ENCODE results near the gene ANKS6.

Gene ANKS6

GRCh38 chr9:98738741-98739140, 57.6 kb downstream of the ANKS6 start:
- DNase-seq (ENCODE audit: low read depth in 2 of 2): no peak

DNA sequence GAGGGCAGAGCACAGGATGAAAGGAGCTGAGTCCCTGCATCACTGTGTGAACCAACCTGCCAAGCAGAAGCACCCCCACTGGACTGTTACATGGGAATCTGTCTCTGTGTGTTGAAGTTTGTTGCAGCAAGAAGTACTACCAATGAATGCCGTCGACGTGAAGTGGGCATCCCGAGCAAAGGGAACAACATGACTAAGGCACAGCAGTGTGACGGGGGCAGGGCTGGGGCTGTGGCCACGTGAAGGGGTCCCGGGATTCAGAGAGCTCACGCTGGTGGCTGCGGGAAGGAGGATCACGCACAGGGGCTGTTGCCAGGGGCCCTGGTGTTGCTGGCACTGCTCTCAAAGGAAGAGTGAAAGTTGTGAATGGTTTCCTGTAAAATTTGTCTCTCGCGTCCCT, 60.1 kb downstream of the ANKS6 start:
- no peak for DNase-seq (ENCODE audit: low read depth in 2 of 2)

GRCh38 chr9:98732801-98733200, 63.6 kb downstream of the ANKS6 start:
- no peak for DNase-seq (ENCODE audit: low read depth in 2 of 2)

GRCh38 chr9:98732091-98732490, 64.3 kb downstream of the ANKS6 start:
- no peak for DNase-seq (ENCODE audit: low read depth in 2 of 2)

- no peak for DNase-seq (ENCODE audit: low read depth in 2 of 2)
These were observed 65.5 kb downstream of the ANKS6 start for GRCh38 chr9:98730871-98731270.

DNA sequence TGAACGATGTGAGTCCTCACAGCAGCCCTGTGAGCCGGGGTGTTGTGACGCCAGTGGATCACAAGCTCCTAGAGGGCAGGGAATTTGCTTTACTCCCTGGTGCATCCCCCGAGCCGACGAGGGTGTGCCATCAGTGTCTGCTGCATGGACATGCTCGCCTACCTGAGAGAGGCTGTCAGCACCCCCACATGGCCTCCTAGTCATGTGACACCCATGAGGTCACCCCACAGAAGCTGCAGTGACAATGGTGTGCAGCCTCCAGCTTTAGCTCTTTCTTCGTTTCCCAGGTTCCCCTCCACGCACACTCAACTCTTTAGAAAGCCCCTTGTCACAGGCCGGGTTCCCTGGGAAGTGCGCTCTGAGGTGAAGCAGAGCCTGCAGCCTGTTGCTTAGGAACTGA, 67.9 kb downstream of the ANKS6 start:
- no peak for DNase-seq (ENCODE audit: low read depth in 2 of 2)

- no peak for DNase-seq (ENCODE audit: low read depth in 2 of 2)
These were observed 68.9 kb downstream of the ANKS6 start for GRCh38 chr9:98727428-98727827.

DNA sequence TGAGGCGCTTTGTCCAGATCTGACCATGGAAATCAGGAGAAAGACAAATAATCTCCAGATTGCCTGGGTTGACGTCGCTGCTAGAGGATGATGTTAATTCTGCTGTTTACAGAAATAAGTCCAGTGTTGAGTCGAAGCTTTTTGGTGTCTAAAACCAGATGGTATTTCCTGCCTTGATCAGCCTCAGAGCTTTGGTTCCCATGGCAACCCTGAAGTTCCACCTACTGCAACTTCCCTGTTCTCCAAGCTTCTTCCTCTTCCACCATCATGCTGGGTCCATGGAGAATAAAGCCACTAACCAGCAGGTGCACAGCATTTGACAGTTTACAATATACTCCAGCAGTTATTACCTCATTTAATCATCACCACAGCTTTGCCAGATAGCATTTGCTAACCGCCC, 69.6 kb downstream of the ANKS6 start:
- no peak for DNase-seq (ENCODE audit: low read depth in 2 of 2)

- no peak for DNase-seq (ENCODE audit: low read depth in 2 of 2)
These were observed 71.4 kb downstream of the ANKS6 start for GRCh38 chr9:98724810-98725530.

DNA sequence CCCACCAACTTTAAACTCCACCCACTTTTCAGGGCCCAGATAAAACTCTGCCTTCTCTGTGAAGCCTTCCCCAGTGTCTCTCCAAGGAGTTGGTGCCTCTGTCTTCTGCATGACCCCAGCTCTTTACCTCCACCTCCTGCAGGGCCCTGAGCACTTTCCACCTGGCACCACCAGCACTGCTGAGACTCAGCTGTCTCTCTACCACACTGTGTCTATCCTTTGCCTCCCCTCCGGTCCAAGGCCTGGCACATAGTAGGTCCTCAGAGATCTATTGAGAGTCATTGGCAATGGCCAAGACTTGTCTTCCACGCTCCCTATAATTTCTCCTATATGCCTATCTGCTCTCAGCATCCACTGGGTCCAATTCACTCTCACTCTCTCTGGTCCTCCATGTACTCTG, 74.7 kb downstream of the ANKS6 start:
- no peak for DNase-seq (ENCODE audit: low read depth in 2 of 2)

GRCh38 chr9:98720402-98720801, 76.0 kb downstream of the ANKS6 start:
- DNase-seq (ENCODE audit: low read depth in 2 of 2): no peak

GRCh38 chr9:98719055-98719454, 77.3 kb downstream of the ANKS6 start:
- no peak for DNase-seq (ENCODE audit: low read depth in 2 of 2)

DNA sequence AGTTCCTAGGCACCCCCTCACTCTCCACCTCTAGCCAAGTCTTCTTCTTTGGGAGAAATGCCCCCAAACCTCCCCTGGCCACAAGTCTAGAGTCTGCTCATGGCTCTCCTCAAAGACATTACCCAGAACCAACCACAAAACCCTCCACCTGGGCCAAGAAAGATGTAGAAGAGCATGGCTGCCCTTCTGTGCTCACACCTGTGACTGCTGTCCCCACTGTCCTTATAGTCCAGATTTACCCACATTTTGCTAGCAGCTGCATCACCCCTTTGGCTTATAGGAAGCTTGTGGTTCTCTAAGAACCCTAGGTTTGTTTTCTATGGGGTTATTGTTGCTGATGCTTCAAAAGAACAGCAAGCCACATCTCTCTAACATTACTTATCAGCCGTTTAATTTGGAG, 81.5 kb downstream of the ANKS6 start:
- no peak for DNase-seq (ENCODE audit: low read depth in 2 of 2)

DNA sequence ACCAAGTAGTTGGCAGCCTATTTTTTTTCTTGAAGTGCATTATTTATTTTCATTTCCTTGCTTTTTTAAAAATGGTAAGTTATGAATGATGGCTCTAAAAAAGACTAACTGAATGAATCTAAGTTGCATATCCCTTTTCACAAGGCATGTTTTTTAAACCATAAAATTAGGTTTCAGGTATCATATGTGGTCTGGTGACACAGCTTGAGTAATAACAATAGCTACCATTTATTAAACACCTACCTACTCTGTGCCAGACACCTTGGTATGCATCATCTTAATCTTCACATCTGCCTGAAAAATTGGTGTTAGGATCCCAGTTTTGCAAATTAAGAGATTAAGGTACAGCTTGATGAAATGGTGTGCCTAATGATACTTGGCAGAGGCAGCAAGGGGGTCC, 83.4 kb downstream of the ANKS6 start:
- no peak for DNase-seq (ENCODE audit: low read depth in 2 of 2)

GRCh38 chr9:98709968-98710965, 86.1 kb downstream of the ANKS6 start:
- no peak for DNase-seq (ENCODE audit: low read depth in 2 of 2)

DNA sequence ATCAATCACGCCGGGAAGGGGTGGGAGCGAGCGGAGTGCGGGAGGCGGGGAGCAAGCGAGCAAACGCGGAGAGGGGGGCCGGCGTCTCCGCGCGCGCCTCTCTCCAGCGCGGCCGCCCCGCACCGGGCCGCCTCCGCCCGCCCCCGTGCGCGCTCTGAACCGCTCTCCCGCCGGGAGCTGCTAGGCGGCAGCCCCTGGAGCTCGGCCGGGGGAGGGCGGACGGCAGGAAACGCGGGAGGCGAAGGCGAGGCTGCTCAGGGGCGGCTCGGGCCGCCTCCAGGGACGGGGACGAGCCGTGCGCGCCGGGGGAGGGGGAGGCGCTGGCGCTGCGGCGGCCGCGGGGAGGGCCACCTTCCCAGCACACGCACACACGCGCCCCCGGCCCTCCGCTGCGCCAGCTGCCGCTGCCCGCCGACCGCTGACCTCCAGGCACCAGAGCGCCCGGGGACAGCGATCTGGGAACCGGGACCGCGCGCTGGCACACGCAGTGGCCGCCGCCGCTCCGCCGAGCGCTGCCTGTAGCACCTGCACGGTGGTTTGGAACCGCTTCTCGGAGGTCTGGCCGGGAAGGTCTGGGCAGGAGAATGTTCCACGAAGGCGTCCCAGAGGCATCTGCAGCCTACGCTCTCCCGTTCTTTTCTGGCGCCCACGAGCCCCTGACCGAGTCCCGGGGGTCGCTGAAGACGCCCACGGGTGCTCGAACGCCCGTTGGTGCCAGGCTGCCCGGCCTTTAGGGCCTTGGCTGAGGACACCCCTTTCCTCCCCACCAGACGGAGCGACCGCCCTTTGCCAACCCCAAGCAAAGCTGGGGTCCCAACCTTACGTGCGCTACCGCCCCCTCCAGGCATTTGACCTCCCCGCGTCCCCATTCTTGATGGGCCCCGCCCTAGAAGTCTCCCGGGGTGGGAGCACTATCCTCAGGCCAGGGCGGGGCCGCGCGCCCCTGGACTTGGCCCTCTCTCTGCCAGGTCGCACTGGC, 87.1 kb downstream of the ANKS6 start, which contains the start of gene GABBR2:
TSS of gene GABBR2 (minus strand) at position 3 of the 979 bp plus-strand sequence. CDS start 198 bp downstream, outside the sequence.
- DNase-seq (ENCODE audit: low read depth in 2 of 2): no peak

DNA sequence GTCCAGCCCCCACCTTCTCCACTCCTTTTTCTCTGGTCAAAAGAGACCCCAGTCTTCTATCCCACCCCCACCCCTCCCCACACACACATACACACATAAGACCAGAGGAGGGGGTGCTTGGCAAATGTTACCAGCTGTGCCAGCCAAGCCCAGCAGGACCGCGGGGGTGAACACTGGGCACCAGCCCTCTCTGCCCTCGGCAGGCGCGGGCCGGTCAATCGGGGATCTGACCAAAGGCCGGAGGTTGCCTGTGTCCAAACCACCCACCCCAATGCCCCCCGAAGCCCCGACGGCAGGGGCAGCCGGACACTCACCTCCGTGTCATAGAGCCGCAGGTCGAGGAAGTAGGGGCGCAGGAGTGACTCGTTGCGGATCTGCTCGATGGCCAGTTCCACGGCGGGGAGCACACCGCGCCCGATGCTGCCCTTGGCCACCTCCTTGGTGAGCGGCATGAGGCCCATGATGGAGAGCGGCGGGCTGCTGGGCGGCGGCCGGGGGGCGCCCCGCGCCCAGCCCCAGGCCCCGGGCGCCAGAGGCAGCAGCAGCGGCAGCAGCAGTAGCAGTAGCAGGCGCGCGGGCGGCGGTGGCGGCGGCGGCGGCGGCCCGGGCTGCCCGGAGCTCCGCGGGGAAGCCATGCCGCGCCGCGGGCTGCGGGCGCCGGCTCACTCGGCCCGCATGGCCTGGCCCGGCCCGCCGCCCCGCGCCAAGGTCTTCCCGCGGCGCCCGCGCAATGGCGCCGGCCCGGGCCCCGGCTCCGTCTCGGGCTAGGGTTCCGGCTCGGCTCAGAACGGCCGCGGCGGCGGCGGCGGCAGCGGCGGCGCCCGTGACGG, 88.0 kb downstream of the ANKS6 start:
- no peak for DNase-seq (ENCODE audit: low read depth in 2 of 2)

DNA sequence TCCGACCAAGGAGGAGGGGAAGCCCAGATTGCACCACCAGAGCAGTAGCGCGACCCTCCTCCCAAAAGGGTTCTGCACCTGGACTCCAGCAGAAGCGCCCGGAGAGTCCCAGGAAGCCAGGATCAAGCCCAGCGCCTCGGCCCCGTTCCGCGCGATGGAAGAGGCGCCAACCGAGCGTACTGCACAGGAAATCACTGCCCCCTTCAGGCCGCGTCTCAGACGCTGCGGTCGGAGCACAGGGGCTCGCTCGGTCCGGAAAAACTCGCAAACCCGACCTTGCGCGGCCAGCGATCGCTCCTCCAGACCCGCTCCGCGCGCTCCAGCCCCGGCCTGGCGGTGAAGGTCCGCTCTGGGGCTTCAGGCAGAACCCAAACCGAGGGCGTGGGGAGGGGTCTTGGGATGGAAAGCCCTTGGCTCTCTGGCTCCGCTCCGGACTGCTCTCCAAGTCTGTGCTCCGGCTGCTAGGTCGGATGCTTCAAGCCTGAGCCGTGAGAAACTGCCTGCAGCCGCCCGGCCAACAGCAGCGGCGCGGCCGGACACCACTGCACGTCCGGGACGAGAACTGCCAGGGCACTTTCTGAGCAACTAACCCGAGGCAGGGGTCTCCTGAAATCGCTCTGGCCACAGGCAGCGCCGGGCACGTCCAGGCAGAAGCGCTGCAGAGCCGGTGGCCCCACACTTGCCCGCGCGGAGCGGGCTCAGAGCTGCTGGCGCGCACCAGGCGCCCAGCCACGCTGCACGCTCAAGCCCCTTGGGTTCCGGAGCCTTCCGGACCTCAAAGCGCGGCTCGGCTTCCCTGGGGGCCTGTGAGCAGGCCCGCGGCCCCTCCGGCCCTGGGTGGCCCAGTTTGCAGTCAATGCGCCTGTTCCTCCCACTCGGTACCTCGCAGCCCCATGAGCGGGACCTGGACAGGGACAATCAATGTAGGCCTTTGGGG, 88.9 kb downstream of the ANKS6 start:
- no peak for DNase-seq (ENCODE audit: low read depth in 2 of 2)

- DNase-seq (ENCODE audit: low read depth in 2 of 2): no peak
These were observed 89.6 kb downstream of the ANKS6 start for GRCh38 chr9:98706651-98707165.

All from stimulated activated CD8-positive, alpha-beta memory T cell treated with anti-CD3 and anti-CD28 coated beads, Interleukin-7, amount 100 ng/mL, for 1 hour (primary cell).